ENCODE measurements around the gene ZNF865. TPM values are rescaled to one million over a fixed set of nuclear protein-coding genes. Genes with fewer than 3 reads are reported as not detected.

Gene ZNF865
- polyA plus RNA-seq, 4 donors = 4.0 to 10.3 (median 5.5) TPM

- Histone ChIP-seq H3K4me3 (ENCODE audit: low read depth in 1 of 3, low read length in 3 of 3) (peak overlapping the region; percentile 50 to 78 (median 57)), H3K27ac (ENCODE audit: low read depth in 1 of 3, low read length in 2 of 3) (peak overlapping the region in 1 of 3 donors; percentile 4), H3K36me3 (ENCODE audit: control insufficient read depth in 3 of 3, insufficient read depth in 2 of 3, low read depth in 1 of 3, low read length in 3 of 3) (peaks cover 0 to 44% (median 2%) of the 10 kb centered on the region in 3 donors), H3K4me1 (ENCODE audit: control insufficient read depth in 3 of 3, insufficient read depth in 2 of 3, low read depth in 1 of 3, low read length in 2 of 3) (peaks cover 0 to 31% (median 7%) of the 10 kb centered on the region in 3 donors), H3K27me3 (ENCODE audit: control insufficient read depth in 3 of 3, insufficient read depth in 3 of 3, low read length in 3 of 3) (no peaks in the 10 kb centered on the region), H3K9me3 (ENCODE audit: control insufficient read depth in 2 of 2, insufficient read depth in 1 of 2, low read depth in 1 of 2, low read length in 1 of 2) (no peaks in the 10 kb centered on the region)
- FAIRE-seq (no peak), DNase-seq (no peak)
- 44 to 51% (median 46%) methylated on average over 14 of the region's 14 CpGs for WGBS, 3 donors
Measured at GRCh38 chr19:55646889-55647731, 41.7 kb downstream of the ZNF865 start.

GRCh38 chr19:55647732-55648584, 42.5 kb downstream of the ZNF865 start, which contains the start of gene CCDC106:
TSS of gene CCDC106 (plus strand) at chr19:55648212. CDS start at chr19:55649047, 835 bp downstream.
- peak in 1 of 2 donors; percentile 90 for DNase-seq
- Histone ChIP-seq H3K4me3 (ENCODE audit: low read depth in 1 of 3, low read length in 3 of 3) (peak within 1 kb of the TSS; percentile 50 to 78 (median 57)), H3K27ac (ENCODE audit: low read depth in 1 of 3, low read length in 2 of 3) (peak within 1 kb of the TSS in 2 of 3 donors; percentile 25 to 47), H3K9me3 (ENCODE audit: control insufficient read depth in 2 of 2, insufficient read depth in 1 of 2, low read depth in 1 of 2, low read length in 1 of 2) (no peaks in the 10 kb centered on the region), H3K27me3 (ENCODE audit: control insufficient read depth in 3 of 3, insufficient read depth in 3 of 3, low read length in 3 of 3) (no peaks in the 10 kb centered on the region), H3K36me3 (ENCODE audit: control insufficient read depth in 3 of 3, insufficient read depth in 2 of 3, low read depth in 1 of 3, low read length in 3 of 3) (peaks cover 0 to 49% (median 2%) of the 10 kb centered on the region in 3 donors), H3K4me1 (ENCODE audit: control insufficient read depth in 3 of 3, insufficient read depth in 2 of 3, low read depth in 1 of 3, low read length in 2 of 3) (peaks cover 0 to 25% (median 1%) of the 10 kb centered on the region in 3 donors)
- 2 to 4% (median 2%) methylated on average over 48 to 87 of the region's 87 CpGs for WGBS, 3 donors
- FAIRE-seq = no peak

GRCh38 chr19:55648585-55649267, 43.3 kb downstream of the ZNF865 start:
- no peak overlapping the region for H3K27ac ChIP-seq (ENCODE audit: low read depth in 1 of 3, low read length in 2 of 3)
- peaks cover 0 to 21% (median 0%) of the 10 kb centered on the region in 3 donors for H3K4me1 ChIP-seq (ENCODE audit: control insufficient read depth in 3 of 3, insufficient read depth in 2 of 3, low read depth in 1 of 3, low read length in 2 of 3)
- no peak for FAIRE-seq
- H3K9me3 ChIP-seq (ENCODE audit: control insufficient read depth in 2 of 2, insufficient read depth in 1 of 2, low read depth in 1 of 2, low read length in 1 of 2) = no peaks in the 10 kb centered on the region
- no peaks in the 10 kb centered on the region for H3K27me3 ChIP-seq (ENCODE audit: control insufficient read depth in 3 of 3, insufficient read depth in 3 of 3, low read length in 3 of 3)
- WGBS, 3 donors = 37 to 51% (median 50%) methylated on average over 24 to 25 of the region's 25 CpGs
- peak in 1 of 2 donors; percentile 48 for DNase-seq
- peaks cover 0 to 49% (median 2%) of the 10 kb centered on the region in 3 donors for H3K36me3 ChIP-seq (ENCODE audit: control insufficient read depth in 3 of 3, insufficient read depth in 2 of 3, low read depth in 1 of 3, low read length in 3 of 3)
- peak overlapping the region; percentile 50 to 78 (median 57) for H3K4me3 ChIP-seq (ENCODE audit: low read depth in 1 of 3, low read length in 3 of 3)

- Histone ChIP-seq H3K27ac (ENCODE audit: low read depth in 1 of 3, low read length in 2 of 3) (no peak overlapping the region), H3K36me3 (ENCODE audit: control insufficient read depth in 3 of 3, insufficient read depth in 2 of 3, low read depth in 1 of 3, low read length in 3 of 3) (peaks cover 0 to 48% (median 2%) of the 10 kb centered on the region in 3 donors), H3K27me3 (ENCODE audit: control insufficient read depth in 3 of 3, insufficient read depth in 3 of 3, low read length in 3 of 3) (no peaks in the 10 kb centered on the region), H3K4me3 (ENCODE audit: low read depth in 1 of 3, low read length in 3 of 3) (no peak overlapping the region), H3K4me1 (ENCODE audit: control insufficient read depth in 3 of 3, insufficient read depth in 2 of 3, low read depth in 1 of 3, low read length in 2 of 3) (peaks cover 0 to 20% (median 0%) of the 10 kb centered on the region in 3 donors), H3K9me3 (ENCODE audit: control insufficient read depth in 2 of 2, insufficient read depth in 1 of 2, low read depth in 1 of 2, low read length in 1 of 2) (no peaks in the 10 kb centered on the region)
- DNase-seq (no peak), FAIRE-seq (no peak)
- 82 to 91% (median 90%) methylated on average over 15 to 17 of the region's 17 CpGs for WGBS, 3 donors
Measured at GRCh38 chr19:55649268-55650125, 44.0 kb downstream of the ZNF865 start.

- H3K27ac ChIP-seq (ENCODE audit: low read depth in 1 of 3, low read length in 2 of 3) = no peak overlapping the region
Measured at GRCh38 chr19:55650126-55650557, 44.7 kb downstream of the ZNF865 start.

GRCh38 chr19:55650602-55651230, 45.3 kb downstream of the ZNF865 start:
- H3K4me3 ChIP-seq (ENCODE audit: low read depth in 1 of 3, low read length in 3 of 3) = no peak overlapping the region
- H3K9me3 ChIP-seq (ENCODE audit: control insufficient read depth in 2 of 2, insufficient read depth in 1 of 2, low read depth in 1 of 2, low read length in 1 of 2) = no peaks in the 10 kb centered on the region
- DNase-seq (no peak), FAIRE-seq (no peak)
- peaks cover 0 to 36% (median 0%) of the 10 kb centered on the region in 3 donors for H3K36me3 ChIP-seq (ENCODE audit: control insufficient read depth in 3 of 3, insufficient read depth in 2 of 3, low read depth in 1 of 3, low read length in 3 of 3)
- no peak overlapping the region for H3K27ac ChIP-seq (ENCODE audit: low read depth in 1 of 3, low read length in 2 of 3)
- H3K27me3 ChIP-seq (ENCODE audit: control insufficient read depth in 3 of 3, insufficient read depth in 3 of 3, low read length in 3 of 3) = no peaks in the 10 kb centered on the region
- peaks cover 0 to 17% (median 0%) of the 10 kb centered on the region in 3 donors for H3K4me1 ChIP-seq (ENCODE audit: control insufficient read depth in 3 of 3, insufficient read depth in 2 of 3, low read depth in 1 of 3, low read length in 2 of 3)
- WGBS, 3 donors = 92 to 94% (median 93%) methylated on average over 17 of the region's 17 CpGs

More at GRCh38 chr19:55650126-55650557, 44.7 kb downstream of the ZNF865 start:
- Histone ChIP-seq H3K9me3 (ENCODE audit: control insufficient read depth in 2 of 2, insufficient read depth in 1 of 2, low read depth in 1 of 2, low read length in 1 of 2) (no peaks in the 10 kb centered on the region), H3K4me1 (ENCODE audit: control insufficient read depth in 3 of 3, insufficient read depth in 2 of 3, low read depth in 1 of 3, low read length in 2 of 3) (peaks cover 0 to 17% (median 0%) of the 10 kb centered on the region in 3 donors), H3K4me3 (ENCODE audit: low read depth in 1 of 3, low read length in 3 of 3) (no peak overlapping the region), H3K27me3 (ENCODE audit: control insufficient read depth in 3 of 3, insufficient read depth in 3 of 3, low read length in 3 of 3) (no peaks in the 10 kb centered on the region), H3K36me3 (ENCODE audit: control insufficient read depth in 3 of 3, insufficient read depth in 2 of 3, low read depth in 1 of 3, low read length in 3 of 3) (peaks cover 0 to 41% (median 2%) of the 10 kb centered on the region in 3 donors)
- DNase-seq (no peak), FAIRE-seq (no peak)
- 85 to 86% (median 85%) methylated on average over 4 of the region's 4 CpGs for WGBS, 3 donors

DNA sequence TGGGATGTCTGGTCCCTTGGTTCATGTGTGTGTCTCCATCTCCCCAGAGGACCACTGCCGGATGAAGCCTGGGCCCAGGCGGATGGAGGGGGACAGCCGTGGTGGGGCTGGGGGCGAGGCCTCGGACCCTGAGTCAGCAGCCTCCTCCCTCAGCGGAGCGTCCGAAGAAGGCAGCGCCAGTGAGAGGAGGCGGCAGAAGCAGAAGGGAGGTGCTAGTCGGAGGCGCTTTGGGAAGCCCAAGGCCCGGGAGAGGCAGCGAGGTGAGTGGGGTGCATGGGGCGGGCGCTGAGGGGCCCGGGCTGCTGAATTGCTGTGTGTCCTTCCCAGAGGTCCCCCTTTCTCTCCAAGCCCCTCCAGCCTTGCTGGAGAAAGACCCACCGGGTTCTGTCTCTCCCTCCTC, 45.8 kb downstream of the ZNF865 start:
- peaks cover 0 to 17% (median 0%) of the 10 kb centered on the region in 3 donors for H3K4me1 ChIP-seq (ENCODE audit: control insufficient read depth in 3 of 3, insufficient read depth in 2 of 3, low read depth in 1 of 3, low read length in 2 of 3)
- H3K4me3 ChIP-seq (ENCODE audit: low read depth in 1 of 3, low read length in 3 of 3) = no peak overlapping the region
- H3K27ac ChIP-seq (ENCODE audit: low read depth in 1 of 3, low read length in 2 of 3) = no peak overlapping the region
- no peak for DNase-seq
- H3K9me3 ChIP-seq (ENCODE audit: control insufficient read depth in 2 of 2, insufficient read depth in 1 of 2, low read depth in 1 of 2, low read length in 1 of 2) = no peaks in the 10 kb centered on the region
- no peak for FAIRE-seq
- 80 to 91% (median 86%) methylated on average over 13 to 18 of the region's 18 CpGs for WGBS, 3 donors
- H3K27me3 ChIP-seq (ENCODE audit: control insufficient read depth in 3 of 3, insufficient read depth in 3 of 3, low read length in 3 of 3) = no peaks in the 10 kb centered on the region
- peaks cover 0 to 35% (median 0%) of the 10 kb centered on the region in 3 donors for H3K36me3 ChIP-seq (ENCODE audit: control insufficient read depth in 3 of 3, insufficient read depth in 2 of 3, low read depth in 1 of 3, low read length in 3 of 3)

Measured in small intestine (tissue), 7 donors.